IMR-90 (cell line): ENCODE results near the gene MEDAG. TPM values are rescaled to one million over a fixed set of nuclear protein-coding genes. Genes with fewer than 3 reads are reported as not detected.

Experiments used
- ATAC-seq: fragments of 200-7000 bp; cut with Tn5 transposase; 2 replicates; pipeline ENCODE4 v1.9.1; 2020; ENCODE audit warnings: low read depth, mild to moderate bottlenecking, moderate library complexity
- BruUV-seq: library from RNA; stranded (reverse); fragments of 400-500 nt; replicated peaks from 2 replicates; lab custom pipeline; 2021; lab: Mats Ljungman, UMichigan
- CTCF ChIA-PET: fragments of 300-600 bp; formaldehyde crosslinking; extraction: SDS; loops from one replicate; lab custom pipeline; 2021; ENCODE audit warnings: antibody characterized with exemption; lab: Yijun Ruan, JAX
- POLR2A ChIA-PET: fragments of 300-600 bp; sonication (Branson Sonifier 250); formaldehyde crosslinking; loops from one replicate; lab custom pipeline; 2022; ENCODE audit warnings: antibody characterized with exemption; ENCODE audit not compliant: unreplicated experiment; lab: Charles Lee
- DNase-seq: peaks from one replicate; pipeline ENCODE4 v3.0.0; 2013
- H2AFZ ChIP-seq: replicated peaks from 2 replicates; pipeline ENCODE3; 2013; ENCODE audit warnings: low read length, mild to moderate bottlenecking; ENCODE audit not compliant: poor library complexity
- H2AK5ac ChIP-seq: 2 replicates; pipeline ENCODE4 v1.6.1; 2013; ENCODE audit warnings: low read depth, low read length, inconsistent platforms
- H2AK9ac ChIP-seq: replicated peaks from 2 replicates; pipeline ENCODE3; 2013; ENCODE audit warnings: mild to moderate bottlenecking, low read depth, low read length, moderate library complexity; ENCODE audit not compliant: poor library complexity
- H2BK120ac ChIP-seq: 2 replicates; pipeline ENCODE4 v1.6.1; 2013; ENCODE audit warnings: low read depth, low read length, inconsistent platforms
- H2BK15ac ChIP-seq: 3 replicates; pipeline ENCODE4 v1.6.1; 2013; ENCODE audit warnings: low read depth, low read length, inconsistent platforms
- H2BK20ac ChIP-seq: 2 replicates; pipeline ENCODE4 v1.6.1; 2013; ENCODE audit warnings: low read depth, mild to moderate bottlenecking, inconsistent platforms, low read length, moderate library complexity
- H2BK5ac ChIP-seq: 2 replicates; pipeline ENCODE4 v1.6.1; 2013; ENCODE audit warnings: mild to moderate bottlenecking, low read depth, low read length, inconsistent platforms; ENCODE audit not compliant: poor library complexity, severe bottlenecking
- H3K14ac ChIP-seq: replicated peaks from 2 replicates; pipeline ENCODE4 v1.6.1; 2013; ENCODE audit warnings: low read depth, low read length, inconsistent platforms
- H3K18ac ChIP-seq: 2 replicates; pipeline ENCODE4 v1.6.1; 2013; ENCODE audit warnings: low read depth, low read length, control low read depth
- H3K23ac ChIP-seq: 2 replicates; pipeline ENCODE4 v1.6.1; 2013; ENCODE audit warnings: low read depth, low read length, inconsistent platforms
- H3K27ac ChIP-seq: 2 replicates; pipeline ENCODE4 v1.5.1; 2013; ENCODE audit warnings: mild to moderate bottlenecking, control low read depth, low read length; ENCODE audit not compliant: insufficient read depth
- H3K27me3 ChIP-seq: 2 replicates; pipeline ENCODE4 v1.6.1; 2013; ENCODE audit warnings: low read length; ENCODE audit not compliant: control insufficient read depth, insufficient read depth
- H3K36me3 ChIP-seq: 2 replicates; pipeline ENCODE4 v1.6.1; 2013; ENCODE audit warnings: low read length, mixed read lengths; ENCODE audit not compliant: control insufficient read depth, insufficient read depth
- H3K4ac ChIP-seq: 2 replicates; pipeline ENCODE4 v1.6.1; 2013; ENCODE audit warnings: low read depth, low read length, inconsistent platforms
- H3K4me1 ChIP-seq: 2 replicates; pipeline ENCODE4 v1.6.1; 2013; ENCODE audit warnings: low read length, mixed read lengths; ENCODE audit not compliant: control insufficient read depth, insufficient read depth
- H3K4me2 ChIP-seq: 2 replicates; pipeline ENCODE4 v1.6.1; 2013; ENCODE audit warnings: low read depth, mild to moderate bottlenecking, control low read depth, low read length, moderate library complexity
- H3K4me3 ChIP-seq: 2 replicates; pipeline ENCODE4 v1.5.1; 2013; ENCODE audit warnings: low read depth, mild to moderate bottlenecking, control low read depth, low read length, moderate library complexity; ENCODE audit not compliant: insufficient read depth
- H3K56ac ChIP-seq: 2 replicates; pipeline ENCODE4 v1.6.1; 2013; ENCODE audit warnings: low read length, inconsistent platforms; ENCODE audit not compliant: insufficient read depth; ENCODE audit errors: extremely low read depth
- H3K79me1 ChIP-seq, 2 experiments: 2 replicates each; pipeline ENCODE4 v1.6.1; 2013; ENCODE audit warnings: low read length in 2 of 2, inconsistent platforms in 1 of 2, low read depth in 1 of 2
- H3K9ac ChIP-seq: 2 replicates; pipeline ENCODE4 v1.6.1; 2013; ENCODE audit warnings: low read depth, low read length, control low read depth
- H3K9me1 ChIP-seq: 2 replicates; pipeline ENCODE4 v1.6.1; 2013; ENCODE audit warnings: low read length, inconsistent platforms; ENCODE audit not compliant: insufficient read depth
- H3K9me3 ChIP-seq: 2 replicates; pipeline ENCODE4 v1.6.1; 2013; ENCODE audit warnings: low read length; ENCODE audit not compliant: control insufficient read depth, insufficient read depth
- H4K20me1 ChIP-seq: 2 replicates; pipeline ENCODE4 v1.6.1; 2013; ENCODE audit warnings: low read length, inconsistent platforms; ENCODE audit not compliant: insufficient read depth
- H4K5ac ChIP-seq: 2 replicates; pipeline ENCODE4 v1.6.1; 2013; ENCODE audit warnings: mild to moderate bottlenecking, low read depth, low read length, control low read depth
- H4K8ac ChIP-seq, 2 experiments: 2 replicates each; pipeline ENCODE4 v1.6.1; 2013; ENCODE audit warnings: low read depth in 2 of 2, low read length in 2 of 2, control low read depth in 1 of 2, inconsistent platforms in 1 of 2
- H4K91ac ChIP-seq: 2 replicates; pipeline ENCODE4 v1.6.1; 2013; ENCODE audit warnings: low read depth, low read length, inconsistent platforms; ENCODE audit not compliant: insufficient read depth
- BHLHE40 ChIP-seq: fragments of 150-350 bp; IDR thresholded peaks from 2 replicates; pipeline ENCODE4 v1.6.1; 2016; ENCODE audit warnings: mild to moderate bottlenecking, low read depth, low read length
- CEBPB ChIP-seq: IDR thresholded peaks from 2 replicates; pipeline ENCODE4 v1.6.1; 2012; ENCODE audit warnings: low read depth, low read length, improper control_type of control experiment
- CHD1 ChIP-seq: IDR thresholded peaks from 2 replicates; pipeline ENCODE4 v1.6.1; 2012; ENCODE audit warnings: low read depth, low read length, improper control_type of control experiment
- CTCF ChIP-seq: conservative IDR thresholded peaks from 2 replicates; pipeline ENCODE4 v1.5.1; 2012; ENCODE audit warnings: mild to moderate bottlenecking, low read depth, low read length, improper control_type of control experiment
- ELK1 ChIP-seq: fragments of 150-350 bp; IDR thresholded peaks from 2 replicates; pipeline ENCODE4 v1.6.1; 2016; ENCODE audit warnings: low read depth, mild to moderate bottlenecking, low read length, moderate library complexity, borderline replicate concordance
- FOS ChIP-seq: fragments of 150-350 bp; IDR thresholded peaks from 2 replicates; pipeline ENCODE4 v1.6.1; 2016; ENCODE audit warnings: low read depth, low read length
- MAFK ChIP-seq: IDR thresholded peaks from 2 replicates; pipeline ENCODE4 v1.6.1; 2012; ENCODE audit warnings: low read depth, low read length, improper control_type of control experiment
- MAZ ChIP-seq: IDR thresholded peaks from 2 replicates; pipeline ENCODE4 v1.6.1; 2012; ENCODE audit warnings: low read depth, mild to moderate bottlenecking, low read length, improper control_type of control experiment, moderate library complexity, borderline replicate concordance
- MXI1 ChIP-seq: IDR thresholded peaks from 2 replicates; pipeline ENCODE4 v1.6.1; 2012; ENCODE audit warnings: low read depth, mild to moderate bottlenecking, low read length, moderate library complexity, borderline replicate concordance
- NFE2L2 ChIP-seq: fragments of 150-350 bp; IDR thresholded peaks from 2 replicates; pipeline ENCODE4 v1.6.1; 2016; ENCODE audit warnings: low read depth, mild to moderate bottlenecking, low read length
- POLR2A ChIP-seq: IDR thresholded peaks from 2 replicates; pipeline ENCODE4 v1.6.1; 2012; ENCODE audit warnings: mild to moderate bottlenecking, low read depth, low read length
- RAD21 ChIP-seq: IDR thresholded peaks from 2 replicates; pipeline ENCODE4 v1.6.1; 2012; ENCODE audit warnings: low read length, improper control_type of control experiment
- RCOR1 ChIP-seq: IDR thresholded peaks from 2 replicates; pipeline ENCODE4 v1.6.1; 2012; ENCODE audit warnings: mild to moderate bottlenecking, low read length, improper control_type of control experiment; ENCODE audit not compliant: insufficient replicate concordance
- RFX5 ChIP-seq: IDR thresholded peaks from 2 replicates; pipeline ENCODE4 v1.8.0; 2012; ENCODE audit warnings: low read depth, mild to moderate bottlenecking, low read length, moderate library complexity
- SMC3 ChIP-seq: fragments of 150-350 bp; IDR thresholded peaks from 2 replicates; pipeline ENCODE4 v1.6.1; 2016; ENCODE audit warnings: low read depth, mild to moderate bottlenecking, antibody characterized with exemption, low read length, moderate library complexity
- WGBS, 2 experiments: methylation state at CpG; one replicate each; pipeline versions ENCODE4 v1.1.5 to v1.1.7; 2013; ENCODE audit warnings: missing lambda C conversion rate in 2 of 2; ENCODE audit not compliant: insufficient read length in 1 of 2; ENCODE audit errors: extremely low coverage in 2 of 2; 5-methylcytosine and 5-hydroxymethylcytosine counted together
- dilution Hi-C: fragments of 300-500 bp; cut with HindIII; formaldehyde crosslinking; loops from one replicate; pipeline ENCODE4 v1.14.3; 2018; ENCODE audit warnings: low sequenced_read_pairs; ENCODE audit not compliant: unreplicated experiment
- in situ Hi-C: fragments of 300-500 bp; cut with MboI; formaldehyde crosslinking; loops from 3 replicates; pipeline ENCODE4 v1.14.3; 2019; ENCODE audit warnings: low sequenced_read_pairs, inconsistent platforms, mixed read lengths
- intact Hi-C: fragments of 100-400 bp; cut with micrococcal nuclease; formaldehyde crosslinking; loops from 2 replicates; pipeline ENCODE4 v1.10.0; 2022
- polyA plus RNA-seq, 3 experiments: library from polyadenylated mRNA; depleted of rRNA; stranded (reverse); fragments of >200 nt; gene quantifications; 2 replicates each; pipeline ENCODE4 v1.2.3, GENCODE V29; 2012; ENCODE audit warnings: low replicate concordance in 1 of 3
- total RNA-seq: library from RNA; depleted of rRNA; stranded (reverse); fragments of >200 nt; gene quantifications from 2 replicates; pipeline ENCODE4 v1.2.3, GENCODE V29; 2012
- TF ChIP-seq, protein P1 (sequence below): fragments of 150-350 bp; IDR thresholded peaks from 2 replicates; pipeline ENCODE4 v1.6.1; 2017; ENCODE audit warnings: mild to moderate bottlenecking, antibody characterized with exemption, low read length, low read depth

The MEDAG gene
- total and polyA plus RNA-seq, 2 of the 4 experiments (the other 2 are of a cell fraction) = 0.32 to 0.36 TPM

DNA sequence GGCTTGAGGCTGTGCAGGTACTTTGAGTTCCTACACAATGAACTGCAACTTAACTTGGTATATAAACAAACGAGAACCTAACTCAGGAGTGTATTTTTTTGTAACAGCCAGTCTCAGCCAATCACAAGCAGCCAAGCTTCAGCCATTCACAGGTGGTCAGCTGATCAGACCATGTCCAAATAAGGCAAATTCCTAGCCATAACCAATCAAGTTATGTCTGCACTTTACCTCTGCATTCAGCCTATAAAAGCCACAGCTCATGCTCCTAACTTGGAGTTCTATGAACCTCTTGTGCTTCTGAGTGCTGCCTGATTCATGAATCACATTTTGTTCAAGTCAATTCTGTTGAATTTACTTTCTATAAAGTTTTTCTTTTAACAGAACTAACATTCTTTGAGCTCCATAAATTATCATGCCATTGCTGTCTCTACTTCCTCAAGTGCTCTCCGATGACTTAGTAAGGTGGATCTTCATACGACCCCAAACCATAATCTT is 16.8 kb upstream of the MEDAG start:
- Histone ChIP-seq H3K4me1 (peaks cover 3% of the 10 kb centered on the region; the same call in 1 of the 2 replicates), H2AFZ (no peak overlapping the region), H4K5ac (no peak overlapping the region), H3K9me3 (peaks cover 2% of the 10 kb centered on the region; the same call in 1 of the 2 replicates), H3K4me2 (no peak overlapping the region), H2BK5ac (no peak overlapping the region), H2AK9ac (no peak overlapping the region), H3K14ac (no peak overlapping the region), H3K4ac (no peak overlapping the region), H2BK120ac (no peak overlapping the region), H4K91ac (no peak overlapping the region), H3K27me3 (no peaks in the 10 kb centered on the region), H4K20me1 (no peaks in the 10 kb centered on the region), H3K9ac (no peak overlapping the region), H2BK20ac (no peak overlapping the region), H3K23ac (no peak overlapping the region), H4K8ac (no peak overlapping the region), H3K4me3 (no peak overlapping the region), H2AK5ac (0 out of 2 replicates have a peak overlapping the region, but pooled peaks have one; percentile 7), H2BK15ac (no peak overlapping the region), H3K18ac (no peak overlapping the region), H3K27ac (no peak overlapping the region), H3K36me3 (no peaks in the 10 kb centered on the region), H3K9me1 (no peaks in the 10 kb centered on the region), H3K79me1 (no peaks in the 10 kb centered on the region), H3K56ac (no peak overlapping the region)
- in situ Hi-C loops (no loop called here), dilution Hi-C loops (no loop called here), intact Hi-C loops (loop anchor here (10.0 kb wide), 1 partner anchor 246 kb away; no protein-coding TSS in a partner anchor)
- no CpG with 5 or more reads among the region's 3 CpGs for WGBS, 2 experiments
- ChIA-PET CTCF (no interaction called here), POLR2A (no interaction called here)
- TF ChIP-seq FOS (no peak), MXI1 (no peak), ELK1 (no peak), RCOR1 (no peak), RAD21 (no peak), SMC3 (no peak), MAZ (no peak), BHLHE40 (no peak), CEBPB (no peak), MAFK (no peak), RFX5 (no peak), CTCF (no peak), POLR2A (no peak), NFE2L2 (no peak), CHD1 (no peak)
- TF ChIP-seq, protein P1, sequence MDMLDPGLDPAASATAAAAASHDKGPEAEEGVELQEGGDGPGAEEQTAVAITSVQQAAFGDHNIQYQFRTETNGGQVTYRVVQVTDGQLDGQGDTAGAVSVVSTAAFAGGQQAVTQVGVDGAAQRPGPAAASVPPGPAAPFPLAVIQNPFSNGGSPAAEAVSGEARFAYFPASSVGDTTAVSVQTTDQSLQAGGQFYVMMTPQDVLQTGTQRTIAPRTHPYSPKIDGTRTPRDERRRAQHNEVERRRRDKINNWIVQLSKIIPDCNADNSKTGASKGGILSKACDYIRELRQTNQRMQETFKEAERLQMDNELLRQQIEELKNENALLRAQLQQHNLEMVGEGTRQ = no peak
- no peak for ATAC-seq
- DNase-seq = no peak
- no TSS peak for BruUV-seq
